Activated CD4-positive, alpha-beta memory T cell treated with anti-CD3 and anti-CD28 coated beads, Interleukin-2, amount 10 ng/mL, durations not matched to agents 7 days and 5 days (primary cell): ENCODE results near the gene PKDCC. TPM values are rescaled to one million over a fixed set of nuclear protein-coding genes. Genes with fewer than 3 reads are reported as not detected.

Source experiments
- CTCF ChIA-PET: fragments of 350-600 bp; sonication (Branson Sonifier 250); formaldehyde crosslinking; loops from one replicate; lab custom pipeline; 2021; ENCODE audit warnings: antibody characterized with exemption, inconsistent platforms; lab: Charles Lee
- POLR2A ChIA-PET: fragments of 350-600 bp; sonication (Branson Sonifier 250); formaldehyde crosslinking; loops from one replicate; lab custom pipeline; 2021; ENCODE audit warnings: antibody characterized with exemption; lab: Charles Lee
- DNase-seq: peaks from one replicate; pipeline ENCODE4 v3.0.0-alpha.2; 2020
- H3K27ac Mint-ChIP-seq: one replicate; pipeline ENCODE4 v1.8.0; 2021; ENCODE audit warnings: mild to moderate bottlenecking, mixed read lengths
- H3K27me3 Mint-ChIP-seq: one replicate; pipeline ENCODE4 v1.8.0; 2021; ENCODE audit warnings: mixed read lengths
- H3K36me3 Mint-ChIP-seq: one replicate; pipeline ENCODE4 v1.8.0; 2021; ENCODE audit warnings: low read depth, mixed read lengths
- H3K4me1 Mint-ChIP-seq: one replicate; pipeline ENCODE4 v1.8.0; 2021; ENCODE audit warnings: mixed read lengths
- H3K4me3 Mint-ChIP-seq: one replicate; pipeline ENCODE4 v1.8.0; 2021; ENCODE audit warnings: mild to moderate bottlenecking, mixed read lengths
- H3K9me3 Mint-ChIP-seq: one replicate; pipeline ENCODE4 v1.8.0; 2021; ENCODE audit warnings: mixed read lengths
- total RNA-seq, 2 experiments: library from RNA; stranded (reverse); gene quantifications; one replicate each; pipeline ENCODE4 v1.2.3, GENCODE V29; 2021

Gene PKDCC
- total RNA-seq, 2 experiments from 2014 or later, result not detected

GRCh38 chr2:42012651-42013050, 35.2 kb upstream of the PKDCC start:
- Mint-ChIP-seq H3K27me3 (peaks cover 13% of the 10 kb centered on the region), H3K36me3 (no peaks in the 10 kb centered on the region), H3K4me1 (peaks cover 10% of the 10 kb centered on the region), H3K9me3 (no peaks in the 10 kb centered on the region), H3K27ac (no peak overlapping the region), H3K4me3 (no peak overlapping the region)
- CTCF ChIA-PET, result no interaction called here
- POLR2A ChIA-PET, result interaction anchor here (0.6 kb wide), 1 partner anchor 619 kb away, joined by 3 read pairs; no protein-coding TSS in a partner anchor
- DNase-seq, result no peak

GRCh38 chr2:42013409-42013808, 34.4 kb upstream of the PKDCC start:
- H3K36me3 Mint-ChIP-seq, result no peaks in the 10 kb centered on the region
- no peak overlapping the region for H3K27ac Mint-ChIP-seq
- POLR2A ChIA-PET, result no interaction called here
- no peaks in the 10 kb centered on the region for H3K9me3 Mint-ChIP-seq
- no peak for DNase-seq
- H3K4me1 Mint-ChIP-seq, result peaks cover 10% of the 10 kb centered on the region
- CTCF ChIA-PET, result no interaction called here
- H3K4me3 Mint-ChIP-seq, result no peak overlapping the region
- peaks cover 11% of the 10 kb centered on the region for H3K27me3 Mint-ChIP-seq

GRCh38 chr2:42021464-42021863, 26.4 kb upstream of the PKDCC start:
- ChIA-PET POLR2A (no interaction called here), CTCF (interaction anchor here (0.6 to 0.8 kb wide), 2 partner anchors 134 to 326 kb away, joined by 3 read pairs; no protein-coding TSS in a partner anchor)
- Mint-ChIP-seq H3K4me3 (no peak overlapping the region), H3K9me3 (no peaks in the 10 kb centered on the region), H3K27me3 (peaks cover 39% of the 10 kb centered on the region), H3K4me1 (no peaks in the 10 kb centered on the region), H3K36me3 (no peaks in the 10 kb centered on the region), H3K27ac (no peak overlapping the region)
- DNase-seq, result no peak

GRCh38 chr2:42025151-42025582, 22.7 kb upstream of the PKDCC start:
- H3K27me3 Mint-ChIP-seq, result peaks cover 35% of the 10 kb centered on the region
- H3K4me3 Mint-ChIP-seq, result no peak overlapping the region
- H3K36me3 Mint-ChIP-seq, result no peaks in the 10 kb centered on the region
- DNase-seq, result no peak
- ChIA-PET POLR2A (no interaction called here), CTCF (no interaction called here)
- no peak overlapping the region for H3K27ac Mint-ChIP-seq
- no peaks in the 10 kb centered on the region for H3K4me1 Mint-ChIP-seq
- H3K9me3 Mint-ChIP-seq, result no peaks in the 10 kb centered on the region

GRCh38 chr2:42026272-42026671, 21.5 kb upstream of the PKDCC start:
- CTCF ChIA-PET, result no interaction called here
- POLR2A ChIA-PET, result no interaction called here

GRCh38 chr2:42028571-42029148, 19.2 kb upstream of the PKDCC start:
- peaks cover 27% of the 10 kb centered on the region for H3K27me3 Mint-ChIP-seq
- no peaks in the 10 kb centered on the region for H3K9me3 Mint-ChIP-seq
- POLR2A ChIA-PET, result no interaction called here
- no peak overlapping the region for H3K4me3 Mint-ChIP-seq
- H3K27ac Mint-ChIP-seq, result no peak overlapping the region
- DNase-seq, result no peak
- H3K4me1 Mint-ChIP-seq, result no peaks in the 10 kb centered on the region
- CTCF ChIA-PET, result no interaction called here
- H3K36me3 Mint-ChIP-seq, result no peaks in the 10 kb centered on the region

More at GRCh38 chr2:42026272-42026671, 21.5 kb upstream of the PKDCC start:
- Mint-ChIP-seq H3K4me1 (no peaks in the 10 kb centered on the region), H3K9me3 (no peaks in the 10 kb centered on the region), H3K36me3 (no peaks in the 10 kb centered on the region), H3K27ac (no peak overlapping the region), H3K27me3 (peaks cover 36% of the 10 kb centered on the region), H3K4me3 (no peak overlapping the region)
- DNase-seq, result no peak

- ChIA-PET POLR2A (no interaction called here), CTCF (interaction anchor here (0.7 kb wide), 1 partner anchor 59 kb away, joined by 3 read pairs; no protein-coding TSS in a partner anchor)
- Mint-ChIP-seq H3K4me3 (no peak overlapping the region), H3K27me3 (peaks cover 25% of the 10 kb centered on the region), H3K9me3 (no peaks in the 10 kb centered on the region), H3K36me3 (no peaks in the 10 kb centered on the region), H3K4me1 (no peaks in the 10 kb centered on the region), H3K27ac (no peak overlapping the region)
- DNase-seq, result no peak
Measured at GRCh38 chr2:42029171-42029570, 18.6 kb upstream of the PKDCC start.

GRCh38 chr2:42029639-42030199, 18.1 kb upstream of the PKDCC start:
- no peaks in the 10 kb centered on the region for H3K4me1 Mint-ChIP-seq
- no peaks in the 10 kb centered on the region for H3K36me3 Mint-ChIP-seq
- POLR2A ChIA-PET, result no interaction called here
- H3K27me3 Mint-ChIP-seq, result peaks cover 23% of the 10 kb centered on the region
- no peaks in the 10 kb centered on the region for H3K9me3 Mint-ChIP-seq
- CTCF ChIA-PET, result interaction anchor here (0.7 kb wide), 1 partner anchor 59 kb away, joined by 3 read pairs; no protein-coding TSS in a partner anchor
- H3K27ac Mint-ChIP-seq, result no peak overlapping the region
- DNase-seq, result no peak
- no peak overlapping the region for H3K4me3 Mint-ChIP-seq

GRCh38 chr2:42030200-42030759, 17.5 kb upstream of the PKDCC start:
- peaks cover 20% of the 10 kb centered on the region for H3K27me3 Mint-ChIP-seq
- POLR2A ChIA-PET, result no interaction called here
- no peaks in the 10 kb centered on the region for H3K4me1 Mint-ChIP-seq
- H3K36me3 Mint-ChIP-seq, result no peaks in the 10 kb centered on the region
- CTCF ChIA-PET, result no interaction called here
- H3K9me3 Mint-ChIP-seq, result no peaks in the 10 kb centered on the region
- H3K4me3 Mint-ChIP-seq, result no peak overlapping the region
- no peak for DNase-seq
- H3K27ac Mint-ChIP-seq, result no peak overlapping the region

- Mint-ChIP-seq H3K27me3 (peaks cover 18% of the 10 kb centered on the region), H3K27ac (no peak overlapping the region), H3K36me3 (no peaks in the 10 kb centered on the region), H3K9me3 (no peaks in the 10 kb centered on the region), H3K4me3 (no peak overlapping the region), H3K4me1 (no peaks in the 10 kb centered on the region)
- no peak for DNase-seq
- ChIA-PET CTCF (no interaction called here), POLR2A (no interaction called here)
Measured at GRCh38 chr2:42030829-42031228, 17.0 kb upstream of the PKDCC start.

- no peaks in the 10 kb centered on the region for H3K4me1 Mint-ChIP-seq
- POLR2A ChIA-PET, result no interaction called here
- H3K4me3 Mint-ChIP-seq, result no peak overlapping the region
- peaks cover 15% of the 10 kb centered on the region for H3K27me3 Mint-ChIP-seq
- H3K9me3 Mint-ChIP-seq, result no peaks in the 10 kb centered on the region
- CTCF ChIA-PET, result no interaction called here
- no peak overlapping the region for H3K27ac Mint-ChIP-seq
- no peak for DNase-seq
- no peaks in the 10 kb centered on the region for H3K36me3 Mint-ChIP-seq
Measured at GRCh38 chr2:42031281-42032223, 16.3 kb upstream of the PKDCC start.

- H3K27me3 Mint-ChIP-seq, result peaks cover 15% of the 10 kb centered on the region
- no peaks in the 10 kb centered on the region for H3K4me1 Mint-ChIP-seq
- ChIA-PET POLR2A (no interaction called here), CTCF (no interaction called here)
- H3K36me3 Mint-ChIP-seq, result no peaks in the 10 kb centered on the region
- H3K4me3 Mint-ChIP-seq, result no peak overlapping the region
- H3K27ac Mint-ChIP-seq, result no peak overlapping the region
- no peaks in the 10 kb centered on the region for H3K9me3 Mint-ChIP-seq
- no peak for DNase-seq
Measured at GRCh38 chr2:42032224-42032620, 15.6 kb upstream of the PKDCC start.

- Mint-ChIP-seq H3K27ac (no peak overlapping the region), H3K9me3 (no peaks in the 10 kb centered on the region), H3K4me1 (no peaks in the 10 kb centered on the region), H3K27me3 (peaks cover 14% of the 10 kb centered on the region), H3K36me3 (no peaks in the 10 kb centered on the region), H3K4me3 (no peak overlapping the region)
- CTCF ChIA-PET, result no interaction called here
- no peak for DNase-seq
- POLR2A ChIA-PET, result no interaction called here
Measured at GRCh38 chr2:42032745-42033144, 15.1 kb upstream of the PKDCC start.
